ENCODE data around the gene ELF2. TPM values are rescaled to one million over a fixed set of nuclear protein-coding genes. Genes with fewer than 3 reads are reported as not detected.

The ELF2 gene
- total and polyA plus RNA-seq, 2 of the 8 experiments (the other 6 are each of a cell fraction or from before 2014, with no cell fraction given) = 21.1 to 44.3 TPM

- TF ChIP-seq BRCA1 (IDR thresholded peaks at IDR 0.05; ENCODE audit: low read depth, low read length) (no peak), POLR2AphosphoS5 (IDR thresholded peaks at IDR 0.05; ENCODE audit: low read depth, low read length) (peak; percentile 50), EP300 (IDR thresholded peaks at IDR 0.05; ENCODE audit: borderline replicate concordance in 1 of 2, low read depth in 2 of 2, low read length in 2 of 2) (peak in 1 of 2 experiments; percentile 70; a peak in 1 of 3 replicates), JUN (IDR thresholded peaks at IDR 0.05; ENCODE audit: low read depth, low read length) (no peak), RBBP5 (IDR thresholded peaks at IDR 0.05; ENCODE audit: borderline replicate concordance, low read depth, low read length) (peak; percentile 73; the same call in 1 of the 2 replicates), BACH1 (IDR thresholded peaks at IDR 0.05; ENCODE audit: low read length) (no peak), TAF7 (optimal IDR thresholded peaks at IDR 0.05; ENCODE audit: borderline replicate concordance, low read depth, low read length) (no peak), SIN3A (conservative IDR thresholded peaks at IDR 0.05 in 1 of 2, IDR thresholded peaks at IDR 0.05 in 1 of 2; ENCODE audit: low read depth in 1 of 2, low read length in 2 of 2) (no peak; a peak in 1 of 4 replicates), POU5F1 (IDR thresholded peaks at IDR 0.05; ENCODE audit: low read depth, low read length) (no peak), HDAC6 (IDR thresholded peaks at IDR 0.05; ENCODE audit: low read depth, low read length) (no peak), GTF2F1 (IDR thresholded peaks at IDR 0.05; ENCODE audit: borderline replicate concordance, low read depth, low read length) (no peak), PHF8 (conservative IDR thresholded peaks at IDR 0.05; ENCODE audit: low read depth, low read length) (peak; percentile 23; the same call in 1 of the 2 replicates), SP2 (IDR thresholded peaks at IDR 0.05; ENCODE audit: low read length) (no peak), ATF3 (IDR thresholded peaks at IDR 0.05; ENCODE audit: insufficient read depth, low read depth, low read length) (no peak), POLR2A (IDR thresholded peaks at IDR 0.05; ENCODE audit: control extremely low read depth in 1 of 2, low read depth in 2 of 2, low read length in 2 of 2) (peak in 1 of 2 experiments; percentile 25; a peak in 2 of 3 replicates), CBX8 (IDR thresholded peaks at IDR 0.05; ENCODE audit: borderline replicate concordance, low read depth, low read length) (no peak), RAD21 (IDR thresholded peaks at IDR 0.05 in 1 of 2, conservative IDR thresholded peaks at IDR 0.05 in 1 of 2; ENCODE audit: low read depth in 2 of 2, low read length in 2 of 2) (peak; percentile 0 to 17; a peak in 2 of 4 replicates)
- TF ChIP-seq, protein P1, sequence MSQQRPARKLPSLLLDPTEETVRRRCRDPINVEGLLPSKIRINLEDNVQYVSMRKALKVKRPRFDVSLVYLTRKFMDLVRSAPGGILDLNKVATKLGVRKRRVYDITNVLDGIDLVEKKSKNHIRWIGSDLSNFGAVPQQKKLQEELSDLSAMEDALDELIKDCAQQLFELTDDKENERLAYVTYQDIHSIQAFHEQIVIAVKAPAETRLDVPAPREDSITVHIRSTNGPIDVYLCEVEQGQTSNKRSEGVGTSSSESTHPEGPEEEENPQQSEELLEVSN (IDR thresholded peaks at IDR 0.05) = no peak
Observed at GRCh38 chr4:139083956-139084803, 92.8 kb downstream of the ELF2 start (continued).
